Esophagus (tissue), 2 donors: ENCODE data around the gene MOGAT1. TPM values are rescaled to one million over a fixed set of nuclear protein-coding genes. Genes with fewer than 3 reads are reported as not detected.

Source experiments
- H3K27ac ChIP-seq, 2 donors: one replicate each; pipeline ENCODE4 v1.5.1; 2013; ENCODE audit warnings: low read depth in 2 of 2, mild to moderate bottlenecking in 2 of 2, inconsistent platforms in 1 of 2, low read length in 1 of 2, moderate library complexity in 1 of 2
- H3K27me3 ChIP-seq, 2 donors: one replicate each; pipeline ENCODE4 v1.6.1; 2013; ENCODE audit warnings: low read length in 2 of 2, control low read depth in 1 of 2, mild to moderate bottlenecking in 1 of 2; ENCODE audit not compliant: insufficient read depth in 2 of 2, control insufficient read depth in 1 of 2
- H3K36me3 ChIP-seq, 2 donors: one replicate each; pipeline ENCODE4 v1.6.1; 2013; ENCODE audit warnings: low read length in 1 of 2; ENCODE audit not compliant: control insufficient read depth in 2 of 2, insufficient read depth in 2 of 2
- H3K4me1 ChIP-seq, 2 donors: one replicate each; pipeline ENCODE4 v1.6.1; 2013; ENCODE audit warnings: low read length in 1 of 2; ENCODE audit not compliant: control insufficient read depth in 2 of 2, insufficient read depth in 2 of 2
- H3K4me3 ChIP-seq, 2 donors: one replicate each; pipeline ENCODE4 v1.5.1; 2013; ENCODE audit warnings: low read length in 2 of 2, mild to moderate bottlenecking in 2 of 2, low read depth in 1 of 2, moderate library complexity in 1 of 2
- H3K9me3 ChIP-seq, 2 donors: one replicate each; pipeline ENCODE4 v1.6.1; 2013; ENCODE audit warnings: mild to moderate bottlenecking in 2 of 2, low read depth in 1 of 2, low read length in 1 of 2, moderate library complexity in 1 of 2; ENCODE audit not compliant: control insufficient read depth in 2 of 2, insufficient read depth in 1 of 2
- WGBS, 2 donors: extraction: QIAGEN DNeasy Blood & Tissue Kit; methylation state at CpG; one replicate each; pipeline ENCODE4 v1.1.7; 2013; 5-methylcytosine and 5-hydroxymethylcytosine counted together
- polyA plus RNA-seq, 2 donors: library from polyadenylated mRNA; stranded (reverse); fragments of 200-250 nt; gene quantifications; one replicate each; pipeline ENCODE4 v1.2.3, GENCODE V29; 2013
- donor health status: healthy with polysubstance abuse.
- donor health status: Bipolar disorder and iron deficiency.

MOGAT1 gene
- polyA plus RNA-seq, 2 donors = 0.05 TPM; not detected in 1

GRCh38 chr2:222733846-222734702, 62.6 kb downstream of the MOGAT1 start:
- Histone ChIP-seq H3K9me3 (no peaks in the 10 kb centered on the region), H3K27me3 (no peaks in the 10 kb centered on the region), H3K36me3 (no peaks in the 10 kb centered on the region), H3K4me3 (no peak overlapping the region), H3K4me1 (peaks cover 0 to 2% of the 10 kb centered on the region in 2 donors), H3K27ac (no peak overlapping the region)
- 64 to 69% methylated on average over 10 of the region's 10 CpGs for WGBS, 2 donors

DNA sequence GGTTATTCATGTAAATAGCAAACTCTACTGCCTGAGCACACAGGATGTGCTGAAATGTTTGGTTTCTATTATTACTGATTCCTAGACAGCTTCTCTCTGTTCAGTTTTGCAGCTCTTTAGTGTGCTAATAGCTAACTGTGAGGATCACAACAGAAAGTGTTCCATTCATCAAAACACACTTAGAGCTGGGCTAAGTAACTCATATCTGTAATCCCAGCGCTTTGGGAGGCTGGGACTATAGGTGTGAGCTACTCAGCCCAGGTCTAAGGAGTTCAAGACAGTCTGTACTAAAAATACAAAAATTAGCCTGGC, 63.2 kb downstream of the MOGAT1 start:
- H3K27me3 ChIP-seq = no peaks in the 10 kb centered on the region
- no peak overlapping the region for H3K27ac ChIP-seq

GRCh38 chr2:222736301-222736700, 64.8 kb downstream of the MOGAT1 start:
- no peak overlapping the region for H3K27ac ChIP-seq
- H3K4me1 ChIP-seq = peaks cover 0 to 2% of the 10 kb centered on the region in 2 donors
- H3K36me3 ChIP-seq = no peaks in the 10 kb centered on the region
- no peaks in the 10 kb centered on the region for H3K9me3 ChIP-seq
- 48 to 55% methylated on average over 2 of the region's 2 CpGs for WGBS, 2 donors
- H3K4me3 ChIP-seq = no peak overlapping the region
- no peaks in the 10 kb centered on the region for H3K27me3 ChIP-seq

More for the DNA sequence above, 63.2 kb downstream of the MOGAT1 start:
- 82 to 92% methylated on average over 1 of the region's 1 CpG for WGBS, 2 donors
- H3K4me1 ChIP-seq = peaks cover 0 to 2% of the 10 kb centered on the region in 2 donors
- H3K4me3 ChIP-seq = no peak overlapping the region
- no peaks in the 10 kb centered on the region for H3K9me3 ChIP-seq
- no peaks in the 10 kb centered on the region for H3K36me3 ChIP-seq

DNA sequence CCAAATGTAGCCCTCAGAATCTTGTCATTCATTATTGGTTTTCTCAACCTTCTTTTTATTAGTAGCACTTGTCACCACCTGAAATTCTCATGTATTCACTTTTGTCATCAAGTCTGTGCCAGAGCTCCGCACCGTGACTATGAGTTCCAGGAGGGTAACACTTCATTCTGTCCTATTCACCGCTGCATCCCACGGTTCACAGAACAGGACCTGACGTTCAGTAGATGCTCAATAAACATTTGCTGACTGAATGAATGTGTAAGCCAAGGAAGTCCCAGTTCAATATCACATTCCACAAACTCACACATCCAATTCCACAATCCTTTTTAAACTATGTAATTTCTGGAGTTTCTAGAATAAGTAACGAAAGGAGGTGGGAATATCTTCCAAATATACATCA, 65.5 kb downstream of the MOGAT1 start:
- no peaks in the 10 kb centered on the region for H3K36me3 ChIP-seq
- H3K27me3 ChIP-seq = no peaks in the 10 kb centered on the region
- H3K9me3 ChIP-seq = no peaks in the 10 kb centered on the region
- H3K4me1 ChIP-seq = peaks cover 0 to 2% of the 10 kb centered on the region in 2 donors
- WGBS, 2 donors = 78 to 83% methylated on average over 6 of the region's 6 CpGs
- no peak overlapping the region for H3K27ac ChIP-seq
- H3K4me3 ChIP-seq = no peak overlapping the region

GRCh38 chr2:222738312-222738711, 66.9 kb downstream of the MOGAT1 start:
- 93 to 96% methylated on average over 5 of the region's 5 CpGs for WGBS, 2 donors
- Histone ChIP-seq H3K27me3 (no peaks in the 10 kb centered on the region), H3K27ac (no peak overlapping the region), H3K4me3 (no peak overlapping the region), H3K9me3 (no peaks in the 10 kb centered on the region), H3K4me1 (peaks cover 0 to 2% of the 10 kb centered on the region in 2 donors), H3K36me3 (no peaks in the 10 kb centered on the region)

GRCh38 chr2:222738809-222739208, 67.4 kb downstream of the MOGAT1 start:
- H3K4me1 ChIP-seq = peaks cover 0 to 2% of the 10 kb centered on the region in 2 donors
- H3K9me3 ChIP-seq = no peaks in the 10 kb centered on the region
- H3K27me3 ChIP-seq = no peaks in the 10 kb centered on the region
- no peak overlapping the region for H3K4me3 ChIP-seq
- WGBS, 2 donors = 53 to 60% methylated on average over 3 of the region's 3 CpGs
- H3K27ac ChIP-seq = no peak overlapping the region
- H3K36me3 ChIP-seq = no peaks in the 10 kb centered on the region

DNA sequence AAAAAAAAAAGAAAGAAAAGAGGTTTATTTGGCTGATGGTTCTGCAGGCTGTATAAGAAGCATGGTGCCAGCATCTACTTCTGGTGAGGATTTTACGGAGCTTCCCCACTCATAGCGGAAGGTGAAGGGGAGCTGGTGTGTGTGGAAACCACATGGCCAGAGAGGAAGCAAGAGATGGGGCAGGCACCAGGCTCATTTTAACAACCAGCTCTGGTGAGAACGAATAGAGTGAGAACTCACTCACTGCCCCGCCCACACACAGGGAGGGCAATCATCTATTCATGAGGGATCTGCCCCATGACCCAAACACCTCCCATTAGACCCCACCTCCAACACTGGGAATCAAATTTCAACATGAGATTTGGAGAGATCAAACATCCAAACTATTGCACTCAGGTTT, 68.5 kb downstream of the MOGAT1 start:
- Histone ChIP-seq H3K27ac (no peak overlapping the region), H3K4me1 (no peaks in the 10 kb centered on the region), H3K27me3 (no peaks in the 10 kb centered on the region), H3K4me3 (no peak overlapping the region), H3K9me3 (no peaks in the 10 kb centered on the region), H3K36me3 (no peaks in the 10 kb centered on the region)
- 88 to 98% methylated on average over 4 of the region's 4 CpGs for WGBS, 2 donors

- Histone ChIP-seq H3K27ac (no peak overlapping the region), H3K4me3 (no peak overlapping the region), H3K4me1 (no peaks in the 10 kb centered on the region), H3K36me3 (no peaks in the 10 kb centered on the region), H3K27me3 (no peaks in the 10 kb centered on the region), H3K9me3 (no peaks in the 10 kb centered on the region)
- WGBS, 2 donors = 65 to 69% methylated on average over 10 of the region's 10 CpGs
These were observed 71.9 kb downstream of the MOGAT1 start for GRCh38 chr2:222743251-222743812.

DNA sequence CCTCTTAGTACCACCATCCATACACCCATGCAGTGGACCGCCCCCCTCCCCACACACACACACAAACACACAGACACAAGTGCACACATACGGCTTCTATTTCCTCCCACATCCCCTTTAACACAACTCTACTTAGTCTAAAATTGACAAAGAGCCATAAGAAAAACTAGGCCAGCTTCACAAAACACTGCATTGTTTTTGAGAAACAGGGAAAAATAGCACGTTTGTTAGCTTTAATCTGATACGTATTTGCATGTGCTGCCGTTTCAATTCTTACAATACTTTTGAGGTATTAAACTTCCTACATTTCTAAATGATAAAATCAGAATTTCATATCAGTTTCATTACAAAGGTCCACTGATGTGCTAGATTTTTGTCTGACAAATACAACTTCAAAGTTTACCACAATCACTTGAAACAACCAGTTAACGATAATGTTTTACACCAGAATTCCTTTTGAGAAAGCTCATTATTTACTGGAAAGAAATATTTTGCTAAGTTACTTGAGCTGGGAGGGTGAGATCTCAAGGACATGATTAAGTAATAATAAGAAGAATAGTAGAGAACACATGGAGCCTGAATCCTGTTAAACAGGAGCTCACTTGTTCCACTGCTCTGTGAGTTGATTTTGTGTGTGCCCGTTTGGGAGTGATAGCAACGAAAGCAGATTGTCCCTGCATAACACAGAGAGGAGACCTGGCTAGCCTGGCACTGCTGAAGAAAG, 74.5 kb downstream of the MOGAT1 start:
- WGBS, 2 donors = 63 to 74% methylated on average over 8 of the region's 8 CpGs
- Histone ChIP-seq H3K4me1 (no peaks in the 10 kb centered on the region), H3K36me3 (no peaks in the 10 kb centered on the region), H3K27ac (peak overlapping the region in 1 of 2 donors; percentile 26), H3K4me3 (no peak overlapping the region), H3K27me3 (no peaks in the 10 kb centered on the region), H3K9me3 (no peaks in the 10 kb centered on the region)
